IMR-90 (cell line): ENCODE data around the gene BARX1. TPM values are rescaled to one million over a fixed set of nuclear protein-coding genes. Genes with fewer than 3 reads are reported as not detected.

Source experiments
- ATAC-seq: fragments of 200-7000 bp; cut with Tn5 transposase; 2 replicates; pipeline ENCODE4 v1.9.1; 2020; ENCODE audit warnings: low read depth, mild to moderate bottlenecking, moderate library complexity
- BruUV-seq: library from RNA; stranded (reverse); fragments of 400-500 nt; replicated peaks from 2 replicates; lab custom pipeline; 2021; lab: Mats Ljungman, UMichigan
- CTCF ChIA-PET: fragments of 300-600 bp; formaldehyde crosslinking; extraction: SDS; loops from one replicate; lab custom pipeline; 2021; ENCODE audit warnings: antibody characterized with exemption; lab: Yijun Ruan, JAX
- POLR2A ChIA-PET: fragments of 300-600 bp; sonication (Branson Sonifier 250); formaldehyde crosslinking; loops from one replicate; lab custom pipeline; 2022; ENCODE audit warnings: antibody characterized with exemption; ENCODE audit not compliant: unreplicated experiment; lab: Charles Lee
- DNase-seq: peaks from one replicate; pipeline ENCODE4 v3.0.0; 2013
- H2AFZ ChIP-seq: replicated peaks from 2 replicates; pipeline ENCODE3; 2013; ENCODE audit warnings: low read length, mild to moderate bottlenecking; ENCODE audit not compliant: poor library complexity
- H2AK5ac ChIP-seq: 2 replicates; pipeline ENCODE4 v1.6.1; 2013; ENCODE audit warnings: low read depth, low read length, inconsistent platforms
- H2AK9ac ChIP-seq: replicated peaks from 2 replicates; pipeline ENCODE3; 2013; ENCODE audit warnings: mild to moderate bottlenecking, low read depth, low read length, moderate library complexity; ENCODE audit not compliant: poor library complexity
- H2BK120ac ChIP-seq: 2 replicates; pipeline ENCODE4 v1.6.1; 2013; ENCODE audit warnings: low read depth, low read length, inconsistent platforms
- H2BK15ac ChIP-seq: 3 replicates; pipeline ENCODE4 v1.6.1; 2013; ENCODE audit warnings: low read depth, low read length, inconsistent platforms
- H2BK20ac ChIP-seq: 2 replicates; pipeline ENCODE4 v1.6.1; 2013; ENCODE audit warnings: low read depth, mild to moderate bottlenecking, inconsistent platforms, low read length, moderate library complexity
- H2BK5ac ChIP-seq: 2 replicates; pipeline ENCODE4 v1.6.1; 2013; ENCODE audit warnings: mild to moderate bottlenecking, low read depth, low read length, inconsistent platforms; ENCODE audit not compliant: poor library complexity, severe bottlenecking
- H3K14ac ChIP-seq: replicated peaks from 2 replicates; pipeline ENCODE4 v1.6.1; 2013; ENCODE audit warnings: low read depth, low read length, inconsistent platforms
- H3K18ac ChIP-seq: 2 replicates; pipeline ENCODE4 v1.6.1; 2013; ENCODE audit warnings: low read depth, low read length, control low read depth
- H3K23ac ChIP-seq: 2 replicates; pipeline ENCODE4 v1.6.1; 2013; ENCODE audit warnings: low read depth, low read length, inconsistent platforms
- H3K27ac ChIP-seq: 2 replicates; pipeline ENCODE4 v1.5.1; 2013; ENCODE audit warnings: mild to moderate bottlenecking, control low read depth, low read length; ENCODE audit not compliant: insufficient read depth
- H3K27me3 ChIP-seq: 2 replicates; pipeline ENCODE4 v1.6.1; 2013; ENCODE audit warnings: low read length; ENCODE audit not compliant: control insufficient read depth, insufficient read depth
- H3K36me3 ChIP-seq: 2 replicates; pipeline ENCODE4 v1.6.1; 2013; ENCODE audit warnings: low read length, mixed read lengths; ENCODE audit not compliant: control insufficient read depth, insufficient read depth
- H3K4ac ChIP-seq: 2 replicates; pipeline ENCODE4 v1.6.1; 2013; ENCODE audit warnings: low read depth, low read length, inconsistent platforms
- H3K4me1 ChIP-seq: 2 replicates; pipeline ENCODE4 v1.6.1; 2013; ENCODE audit warnings: low read length, mixed read lengths; ENCODE audit not compliant: control insufficient read depth, insufficient read depth
- H3K4me2 ChIP-seq: 2 replicates; pipeline ENCODE4 v1.6.1; 2013; ENCODE audit warnings: low read depth, mild to moderate bottlenecking, control low read depth, low read length, moderate library complexity
- H3K4me3 ChIP-seq: 2 replicates; pipeline ENCODE4 v1.5.1; 2013; ENCODE audit warnings: low read depth, mild to moderate bottlenecking, control low read depth, low read length, moderate library complexity; ENCODE audit not compliant: insufficient read depth
- H3K56ac ChIP-seq: 2 replicates; pipeline ENCODE4 v1.6.1; 2013; ENCODE audit warnings: low read length, inconsistent platforms; ENCODE audit not compliant: insufficient read depth; ENCODE audit errors: extremely low read depth
- H3K79me1 ChIP-seq, 2 experiments: 2 replicates each; pipeline ENCODE4 v1.6.1; 2013; ENCODE audit warnings: low read length in 2 of 2, inconsistent platforms in 1 of 2, low read depth in 1 of 2
- H3K9ac ChIP-seq: 2 replicates; pipeline ENCODE4 v1.6.1; 2013; ENCODE audit warnings: low read depth, low read length, control low read depth
- H3K9me1 ChIP-seq: 2 replicates; pipeline ENCODE4 v1.6.1; 2013; ENCODE audit warnings: low read length, inconsistent platforms; ENCODE audit not compliant: insufficient read depth
- H3K9me3 ChIP-seq: 2 replicates; pipeline ENCODE4 v1.6.1; 2013; ENCODE audit warnings: low read length; ENCODE audit not compliant: control insufficient read depth, insufficient read depth
- H4K20me1 ChIP-seq: 2 replicates; pipeline ENCODE4 v1.6.1; 2013; ENCODE audit warnings: low read length, inconsistent platforms; ENCODE audit not compliant: insufficient read depth
- H4K5ac ChIP-seq: 2 replicates; pipeline ENCODE4 v1.6.1; 2013; ENCODE audit warnings: mild to moderate bottlenecking, low read depth, low read length, control low read depth
- H4K8ac ChIP-seq, 2 experiments: 2 replicates each; pipeline ENCODE4 v1.6.1; 2013; ENCODE audit warnings: low read depth in 2 of 2, low read length in 2 of 2, control low read depth in 1 of 2, inconsistent platforms in 1 of 2
- H4K91ac ChIP-seq: 2 replicates; pipeline ENCODE4 v1.6.1; 2013; ENCODE audit warnings: low read depth, low read length, inconsistent platforms; ENCODE audit not compliant: insufficient read depth
- CEBPB ChIP-seq: IDR thresholded peaks from 2 replicates; pipeline ENCODE4 v1.6.1; 2012; ENCODE audit warnings: low read depth, low read length, improper control_type of control experiment
- RAD21 ChIP-seq: IDR thresholded peaks from 2 replicates; pipeline ENCODE4 v1.6.1; 2012; ENCODE audit warnings: low read length, improper control_type of control experiment
- WGBS, 2 experiments: methylation state at CpG; one replicate each; pipeline versions ENCODE4 v1.1.5 to v1.1.7; 2013; ENCODE audit warnings: missing lambda C conversion rate in 2 of 2; ENCODE audit not compliant: insufficient read length in 1 of 2; ENCODE audit errors: extremely low coverage in 2 of 2; 5-methylcytosine and 5-hydroxymethylcytosine counted together
- dilution Hi-C: fragments of 300-500 bp; cut with HindIII; formaldehyde crosslinking; loops from one replicate; pipeline ENCODE4 v1.14.3; 2018; ENCODE audit warnings: low sequenced_read_pairs; ENCODE audit not compliant: unreplicated experiment
- in situ Hi-C: fragments of 300-500 bp; cut with MboI; formaldehyde crosslinking; loops from 3 replicates; pipeline ENCODE4 v1.14.3; 2019; ENCODE audit warnings: low sequenced_read_pairs, inconsistent platforms, mixed read lengths
- intact Hi-C: fragments of 100-400 bp; cut with micrococcal nuclease; formaldehyde crosslinking; loops from 2 replicates; pipeline ENCODE4 v1.10.0; 2022
- polyA plus RNA-seq, 3 experiments: library from polyadenylated mRNA; depleted of rRNA; stranded (reverse); fragments of >200 nt; gene quantifications; 2 replicates each; pipeline ENCODE4 v1.2.3, GENCODE V29; 2012; ENCODE audit warnings: low replicate concordance in 1 of 3
- total RNA-seq: library from RNA; depleted of rRNA; stranded (reverse); fragments of >200 nt; gene quantifications from 2 replicates; pipeline ENCODE4 v1.2.3, GENCODE V29; 2012

Gene BARX1
- total and polyA plus RNA-seq, 2 of the 4 experiments (the other 2 are of a cell fraction), result not detected

DNA sequence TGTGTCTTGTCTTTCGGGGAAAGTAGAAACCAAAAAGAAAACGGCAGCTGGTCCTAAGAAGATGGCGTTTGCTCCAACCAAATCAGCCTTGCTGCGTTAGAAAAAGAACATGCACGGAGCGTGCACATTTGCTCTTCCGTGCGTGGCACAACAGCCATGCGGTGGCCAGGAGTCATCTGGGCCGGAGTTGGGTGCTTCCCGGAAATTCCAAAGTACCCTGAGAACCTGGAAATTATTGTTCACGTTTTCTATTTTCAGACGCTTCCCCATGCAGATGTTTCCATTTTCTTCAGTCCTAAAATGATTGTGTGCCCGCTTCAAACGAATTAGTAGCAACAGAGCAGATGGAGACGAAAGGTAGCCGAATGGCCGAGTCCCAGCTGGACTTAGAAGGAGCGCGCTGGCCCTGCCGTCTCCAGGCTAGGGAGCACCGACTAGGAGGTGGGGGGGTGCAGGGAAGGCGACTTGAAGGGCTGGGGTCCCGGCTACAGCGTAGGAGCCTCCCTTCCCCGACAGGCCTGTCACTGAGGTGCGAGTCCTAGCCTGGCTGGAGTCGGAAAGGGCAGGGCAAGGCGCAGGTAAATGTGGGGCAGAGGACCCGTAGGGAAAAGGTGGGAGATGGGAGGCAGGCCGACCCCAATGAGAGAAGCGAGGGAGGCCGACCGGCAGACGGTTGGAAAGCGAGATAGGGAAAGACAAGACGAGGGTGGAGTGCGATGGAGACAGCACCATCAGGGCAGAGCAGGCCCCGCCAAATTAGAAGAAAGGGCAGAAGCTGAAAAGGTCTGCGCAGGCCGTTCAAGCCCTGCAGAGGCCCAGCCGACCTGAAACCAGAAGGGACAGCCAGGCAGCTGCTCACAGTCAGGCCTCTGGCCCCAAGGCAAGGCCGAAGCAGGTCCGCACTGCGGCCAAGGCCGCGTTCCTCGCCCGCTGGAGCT, 1.4 kb downstream of the BARX1 start:
- Histone ChIP-seq H3K4ac (no peak overlapping the region), H3K9me3 (peaks cover 12% of the 10 kb centered on the region), H2AFZ (no peak overlapping the region), H2BK20ac (no peak overlapping the region), H3K4me1 (peaks cover 2% of the 10 kb centered on the region; the same call in 1 of the 2 replicates), H2BK120ac (no peak overlapping the region), H3K4me2 (no peak overlapping the region), H3K36me3 (no peaks in the 10 kb centered on the region), H4K8ac (no peak overlapping the region), H2BK5ac (no peak overlapping the region), H3K56ac (no peak overlapping the region), H4K91ac (no peak overlapping the region), H2AK5ac (no peak overlapping the region), H2BK15ac (no peak overlapping the region), H4K5ac (no peak overlapping the region), H3K79me1 (no peaks in the 10 kb centered on the region), H2AK9ac (no peak overlapping the region), H3K14ac (no peak overlapping the region), H3K9ac (no peak overlapping the region), H3K18ac (no peak overlapping the region), H3K23ac (no peak overlapping the region), H3K9me1 (no peaks in the 10 kb centered on the region), H3K27ac (no peak overlapping the region), H3K4me3 (no peak overlapping the region), H4K20me1 (no peaks in the 10 kb centered on the region; the same call in 1 of the 2 replicates), H3K27me3 (peaks cover 95% of the 10 kb centered on the region)
- DNase-seq, result no peak
- WGBS, 2 experiments, result 40% methylated on average over 37 of the region's 49 CpGs; no CpG with 5 or more reads in 1 of the 2 experiments
- dilution Hi-C loops (no loop called here), intact Hi-C loops (no loop called here), in situ Hi-C loops (loop anchor here (25.0 kb wide), 2 partner anchors 541 to 791 kb away; no protein-coding TSS in a partner anchor)
- no peak for ATAC-seq
- BruUV-seq, result no TSS peak
- POLR2A ChIA-PET, result no interaction called here
- CTCF ChIA-PET, result no interaction called here
- TF ChIP-seq RAD21 (no peak), CEBPB (no peak)
